Measurements from ENCODE around the gene RNF220. TPM values are rescaled to one million over a fixed set of nuclear protein-coding genes. Genes with fewer than 3 reads are reported as not detected.

The RNF220 gene
- total and polyA plus RNA-seq, 2 donors (not counting 3 experiments of a cell fraction or from before 2014, with no cell fraction given): 62.7 to 66.6 TPM

DNA sequence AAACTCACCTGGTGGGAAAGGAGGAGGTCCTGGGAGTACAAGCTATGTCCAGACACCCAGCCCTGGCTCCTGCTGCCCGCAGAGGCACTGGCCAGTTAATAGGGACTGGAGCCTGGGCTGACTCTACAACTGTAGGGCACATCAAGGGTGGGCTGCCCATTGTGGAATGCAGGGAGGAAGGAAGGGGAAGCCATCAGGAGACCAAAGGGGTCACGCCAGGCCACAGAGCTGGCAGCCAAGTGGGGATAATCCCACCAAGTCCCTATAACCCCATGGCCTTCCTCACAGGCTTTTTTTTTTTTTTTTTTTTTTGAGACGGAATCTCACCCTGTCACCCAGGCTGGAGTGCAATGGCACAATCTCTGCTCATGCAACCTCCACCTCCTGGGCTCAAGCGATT, 254.5 kb downstream of the RNF220 start:
- Histone ChIP-seq H3K27me3 (ENCODE audit: control insufficient read depth in 2 of 2, insufficient read depth in 2 of 2, low read length in 2 of 2) (no peaks in the 10 kb centered on the region), H3K36me3 (ENCODE audit: control insufficient read depth in 2 of 2, extremely low read depth in 1 of 2, insufficient read depth in 2 of 2, low read length in 2 of 2) (no peaks in the 10 kb centered on the region), H3K79me2 (ENCODE audit: control insufficient read depth, insufficient read depth, low read length) (no peaks in the 10 kb centered on the region), H3K9ac (replicated peaks; ENCODE audit: extremely low read depth, insufficient read depth, low read length) (no peak overlapping the region), H3K27ac (ENCODE audit: insufficient read depth, low read depth, low read length) (no peak overlapping the region), H3K9me1 (replicated peaks; ENCODE audit: control insufficient read depth, extremely low read depth, insufficient read depth, low read length) (no peaks in the 10 kb centered on the region), H3K4me2 (ENCODE audit: insufficient read depth, low read length) (no peak overlapping the region), H3K4me3 (replicated peaks in 1 of 3; ENCODE audit: insufficient read depth in 1 of 3, low read depth in 1 of 3, low read length in 3 of 3) (no peak overlapping the region), H3K9me3 (replicated peaks; ENCODE audit: control insufficient read depth, insufficient read depth, low read length) (no peaks in the 10 kb centered on the region), H2AFZ (ENCODE audit: low read depth, low read length) (no peak overlapping the region), H4K20me1 (replicated peaks; ENCODE audit: control insufficient read depth, extremely low read depth, insufficient read depth, low read length) (no peaks in the 10 kb centered on the region), H3K4me1 (ENCODE audit: control insufficient read depth, extremely low read depth, insufficient read depth, low read length) (no peaks in the 10 kb centered on the region)
- dilution Hi-C loops (cut with MboI; ENCODE audit: extremely low pct_ligation_motif_present, low sequenced_read_pairs): no loop called here
- DNase-seq (ENCODE audit: low read depth, low spot score): no peak
- ChIA-PET CTCF (interaction anchor here (2.2 kb wide), 1 partner anchor 10 kb away, joined by 5 read pairs; no protein-coding TSS in a partner anchor), POLR2A (interaction anchor here (0.6 kb wide), 1 partner anchor 114 kb away, joined by 4 read pairs; no protein-coding TSS in a partner anchor)
- TF ChIP-seq FOS (IDR thresholded peaks at IDR 0.05; ENCODE audit: borderline replicate concordance, insufficient read depth, low read length) (no peak), POLR2AphosphoS5 (IDR thresholded peaks at IDR 0.05; ENCODE audit: insufficient read depth, low read depth, low read length) (no peak), GATA2 (IDR thresholded peaks at IDR 0.05; ENCODE audit: insufficient read depth, insufficient read length, low read depth, low read length) (no peak), POLR2A (IDR thresholded peaks at IDR 0.05; ENCODE audit: low read depth, low read length) (no peak), JUN (IDR thresholded peaks at IDR 0.05; ENCODE audit: borderline replicate concordance, insufficient read depth, insufficient read length, low read depth) (no peak), MYC (IDR thresholded peaks at IDR 0.05; ENCODE audit: low read depth, low read length) (no peak), EZH2 (IDR thresholded peaks at IDR 0.05; ENCODE audit: borderline replicate concordance, low read depth, low read length, severe bottlenecking) (no peak)
- TF ChIP-seq, protein P1, sequence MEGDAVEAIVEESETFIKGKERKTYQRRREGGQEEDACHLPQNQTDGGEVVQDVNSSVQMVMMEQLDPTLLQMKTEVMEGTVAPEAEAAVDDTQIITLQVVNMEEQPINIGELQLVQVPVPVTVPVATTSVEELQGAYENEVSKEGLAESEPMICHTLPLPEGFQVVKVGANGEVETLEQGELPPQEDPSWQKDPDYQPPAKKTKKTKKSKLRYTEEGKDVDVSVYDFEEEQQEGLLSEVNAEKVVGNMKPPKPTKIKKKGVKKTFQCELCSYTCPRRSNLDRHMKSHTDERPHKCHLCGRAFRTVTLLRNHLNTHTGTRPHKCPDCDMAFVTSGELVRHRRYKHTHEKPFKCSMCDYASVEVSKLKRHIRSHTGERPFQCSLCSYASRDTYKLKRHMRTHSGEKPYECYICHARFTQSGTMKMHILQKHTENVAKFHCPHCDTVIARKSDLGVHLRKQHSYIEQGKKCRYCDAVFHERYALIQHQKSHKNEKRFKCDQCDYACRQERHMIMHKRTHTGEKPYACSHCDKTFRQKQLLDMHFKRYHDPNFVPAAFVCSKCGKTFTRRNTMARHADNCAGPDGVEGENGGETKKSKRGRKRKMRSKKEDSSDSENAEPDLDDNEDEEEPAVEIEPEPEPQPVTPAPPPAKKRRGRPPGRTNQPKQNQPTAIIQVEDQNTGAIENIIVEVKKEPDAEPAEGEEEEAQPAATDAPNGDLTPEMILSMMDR (IDR thresholded peaks at IDR 0.05; ENCODE audit: extremely low read depth in 1 of 2, insufficient read depth in 1 of 2, low read depth in 1 of 2, low read length in 2 of 2): no peak
- TF ChIP-seq, protein P2, sequence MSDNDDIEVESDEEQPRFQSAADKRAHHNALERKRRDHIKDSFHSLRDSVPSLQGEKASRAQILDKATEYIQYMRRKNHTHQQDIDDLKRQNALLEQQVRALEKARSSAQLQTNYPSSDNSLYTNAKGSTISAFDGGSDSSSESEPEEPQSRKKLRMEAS (IDR thresholded peaks at IDR 0.05; ENCODE audit: insufficient read depth, insufficient read length): no peak
- no TSS peak for BruUV-seq (replicated peaks)
- FAIRE-seq: no peak
- intact Hi-C loops (cut with micrococcal nuclease): no loop called here
